Breast epithelium (tissue), 3 donors: ENCODE results near the gene STARD9.

Experiments used
- POLR2A ChIP-seq: fragments of 450-650 bp; IDR thresholded peaks from one replicate; pipeline ENCODE4 v1.6.1; 2016; ENCODE audit warnings: antibody characterized with exemption, mild to moderate bottlenecking, moderate library complexity
- POLR2AphosphoS5 ChIP-seq, 3 donors: sonication (generic); formaldehyde crosslinking; IDR thresholded peaks; one replicate each; pipeline ENCODE4 v1.6.1; 2017; ENCODE audit warnings: antibody characterized with exemption in 3 of 3
- TF ChIP-seq, protein P1 (sequence below), 3 donors: fragments of 450-650 bp; IDR thresholded peaks; one replicate each; pipeline ENCODE4 v1.5.1; 2016 to 2017; ENCODE audit warnings: antibody characterized with exemption in 3 of 3, mild to moderate bottlenecking in 3 of 3, moderate library complexity in 3 of 3

GRCh38 chr15:42730135-42730534 is 154.7 kb downstream of the STARD9 start:
- TF ChIP-seq, protein P1, sequence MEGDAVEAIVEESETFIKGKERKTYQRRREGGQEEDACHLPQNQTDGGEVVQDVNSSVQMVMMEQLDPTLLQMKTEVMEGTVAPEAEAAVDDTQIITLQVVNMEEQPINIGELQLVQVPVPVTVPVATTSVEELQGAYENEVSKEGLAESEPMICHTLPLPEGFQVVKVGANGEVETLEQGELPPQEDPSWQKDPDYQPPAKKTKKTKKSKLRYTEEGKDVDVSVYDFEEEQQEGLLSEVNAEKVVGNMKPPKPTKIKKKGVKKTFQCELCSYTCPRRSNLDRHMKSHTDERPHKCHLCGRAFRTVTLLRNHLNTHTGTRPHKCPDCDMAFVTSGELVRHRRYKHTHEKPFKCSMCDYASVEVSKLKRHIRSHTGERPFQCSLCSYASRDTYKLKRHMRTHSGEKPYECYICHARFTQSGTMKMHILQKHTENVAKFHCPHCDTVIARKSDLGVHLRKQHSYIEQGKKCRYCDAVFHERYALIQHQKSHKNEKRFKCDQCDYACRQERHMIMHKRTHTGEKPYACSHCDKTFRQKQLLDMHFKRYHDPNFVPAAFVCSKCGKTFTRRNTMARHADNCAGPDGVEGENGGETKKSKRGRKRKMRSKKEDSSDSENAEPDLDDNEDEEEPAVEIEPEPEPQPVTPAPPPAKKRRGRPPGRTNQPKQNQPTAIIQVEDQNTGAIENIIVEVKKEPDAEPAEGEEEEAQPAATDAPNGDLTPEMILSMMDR (IDR thresholded peaks at IDR 0.05): no peak
- TF ChIP-seq POLR2A: no peak
- no peak for TF ChIP-seq POLR2AphosphoS5 (IDR thresholded peaks at IDR 0.05)
